Endothelial cell of umbilical vein (primary cell): ENCODE results near the gene TMEM139.

ENCODE experiments used
- CTCF ChIP-seq, 2 donors: IDR thresholded peaks; 1 replicate in 1 of 2; 2 replicates in 1 of 2; pipeline ENCODE4 v1.5.1; 2011; ENCODE audit warnings: low read length in 2 of 2, mild to moderate bottlenecking in 2 of 2, moderate library complexity in 2 of 2, control low read depth in 1 of 2, inconsistent platforms in 1 of 2, low read depth in 1 of 2; ENCODE audit not compliant: insufficient read depth in 1 of 2; ENCODE audit errors: extremely low read depth in 1 of 2
- EZH2 ChIP-seq: IDR thresholded peaks from 2 replicates; pipeline ENCODE4 v1.6.1; 2012; ENCODE audit warnings: borderline replicate concordance, low read depth, mild to moderate bottlenecking, moderate library complexity, low read length, inconsistent platforms; ENCODE audit not compliant: severe bottlenecking
- POLR2A ChIP-seq: IDR thresholded peaks from 2 replicates; pipeline ENCODE4 v1.6.1; 2012; ENCODE audit warnings: low read depth, mild to moderate bottlenecking, control low read depth, low read length
- TF ChIP-seq, protein P1 (sequence below): IDR thresholded peaks from 2 replicates; pipeline ENCODE4 v1.6.1; 2011; ENCODE audit not compliant: insufficient read depth, insufficient read length

- TF ChIP-seq POLR2A (no peak), CTCF (IDR thresholded peaks at IDR 0.05; ENCODE audit: extremely low read depth in 1 of 2, insufficient read depth in 1 of 2, low read depth in 1 of 2, low read length in 2 of 2) (no peak), EZH2 (no peak)
- TF ChIP-seq, protein P1, sequence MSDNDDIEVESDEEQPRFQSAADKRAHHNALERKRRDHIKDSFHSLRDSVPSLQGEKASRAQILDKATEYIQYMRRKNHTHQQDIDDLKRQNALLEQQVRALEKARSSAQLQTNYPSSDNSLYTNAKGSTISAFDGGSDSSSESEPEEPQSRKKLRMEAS: no peak
These were observed 29.2 kb upstream of the TMEM139 start for GRCh38 chr7:143255564-143255963.
